Adipocyte (in vitro differentiated cells): ENCODE data around the gene MRPS21.
A peak's percentile ranks its signal among the peaks of the same experiment; 100 is the strongest.

ENCODE experiments used
- DNase-seq: peaks from one replicate; pipeline ENCODE4 v3.0.0-alpha.2; 2015; ENCODE audit warnings: low read depth
- H3K27me3 ChIP-seq: replicated peaks from 2 replicates; pipeline ENCODE4 v1.7.0; 2013; ENCODE audit warnings: mild to moderate bottlenecking, low read length, moderate library complexity; ENCODE audit not compliant: control insufficient read depth, insufficient read depth
- H3K36me3 ChIP-seq: 2 replicates; pipeline ENCODE4 v1.7.0; 2013; ENCODE audit warnings: low read length, mild to moderate bottlenecking, moderate library complexity; ENCODE audit not compliant: control insufficient read depth, insufficient read depth, severe bottlenecking
- H3K4me1 ChIP-seq: 2 replicates; pipeline ENCODE4 v1.7.0; 2013; ENCODE audit warnings: mild to moderate bottlenecking, low read length, moderate library complexity; ENCODE audit not compliant: control insufficient read depth, insufficient read depth
- H3K4me3 ChIP-seq: 2 replicates; pipeline ENCODE4 v1.7.0; 2013; ENCODE audit warnings: mild to moderate bottlenecking, low read length, moderate library complexity
- H3K9ac ChIP-seq: 2 replicates; pipeline ENCODE4 v1.7.0; 2013; ENCODE audit warnings: mild to moderate bottlenecking, low read length, moderate library complexity
- H3K9me3 ChIP-seq: 2 replicates; pipeline ENCODE4 v1.7.0; 2013; ENCODE audit warnings: mild to moderate bottlenecking, low read length, moderate library complexity; ENCODE audit not compliant: control insufficient read depth

The MRPS21 gene

GRCh38 chr1:150320667-150320978 is 27.0 kb downstream of the MRPS21 start:
- peak overlapping the region; percentile 88 for H3K4me3 ChIP-seq
- H3K27me3 ChIP-seq, result no peaks in the 10 kb centered on the region
- DNase-seq, result no peak
- peaks cover 7% of the 10 kb centered on the region for H3K4me1 ChIP-seq
- H3K36me3 ChIP-seq, result peaks cover 10% of the 10 kb centered on the region
- H3K9me3 ChIP-seq, result no peaks in the 10 kb centered on the region
- peak overlapping the region; percentile 95 for H3K9ac ChIP-seq

DNA sequence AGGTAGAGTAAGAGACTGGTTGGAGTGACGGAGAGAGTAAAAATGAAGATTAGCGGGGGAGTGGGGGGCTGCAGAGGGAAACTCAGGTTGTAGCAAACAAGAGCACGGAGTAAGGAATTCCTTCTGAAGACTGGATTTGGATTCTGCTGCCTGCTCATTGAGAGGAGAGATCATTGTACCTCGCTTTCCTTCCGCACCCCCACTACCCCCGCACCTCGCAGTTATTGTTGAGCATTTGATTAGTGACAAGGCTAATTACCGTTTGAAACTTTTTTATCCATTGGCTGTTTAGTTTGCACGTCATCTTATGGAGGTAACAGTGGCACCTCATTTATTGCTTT is 28.1 kb downstream of the MRPS21 start:
- Histone ChIP-seq H3K27me3 (no peaks in the 10 kb centered on the region), H3K36me3 (peaks cover 22% of the 10 kb centered on the region), H3K9me3 (no peaks in the 10 kb centered on the region), H3K4me1 (peaks cover 7% of the 10 kb centered on the region), H3K4me3 (peak overlapping the region; percentile 88), H3K9ac (peak overlapping the region; percentile 95)
- no peak for DNase-seq

- peak overlapping the region; percentile 88 for H3K4me3 ChIP-seq
- peaks cover 7% of the 10 kb centered on the region for H3K4me1 ChIP-seq
- peak overlapping the region; percentile 95 for H3K9ac ChIP-seq
- no peaks in the 10 kb centered on the region for H3K9me3 ChIP-seq
- H3K27me3 ChIP-seq, result no peaks in the 10 kb centered on the region
- DNase-seq, result peak; percentile 26
- H3K36me3 ChIP-seq, result peaks cover 27% of the 10 kb centered on the region
Measured at GRCh38 chr1:150322310-150322709, 28.6 kb downstream of the MRPS21 start.

DNA sequence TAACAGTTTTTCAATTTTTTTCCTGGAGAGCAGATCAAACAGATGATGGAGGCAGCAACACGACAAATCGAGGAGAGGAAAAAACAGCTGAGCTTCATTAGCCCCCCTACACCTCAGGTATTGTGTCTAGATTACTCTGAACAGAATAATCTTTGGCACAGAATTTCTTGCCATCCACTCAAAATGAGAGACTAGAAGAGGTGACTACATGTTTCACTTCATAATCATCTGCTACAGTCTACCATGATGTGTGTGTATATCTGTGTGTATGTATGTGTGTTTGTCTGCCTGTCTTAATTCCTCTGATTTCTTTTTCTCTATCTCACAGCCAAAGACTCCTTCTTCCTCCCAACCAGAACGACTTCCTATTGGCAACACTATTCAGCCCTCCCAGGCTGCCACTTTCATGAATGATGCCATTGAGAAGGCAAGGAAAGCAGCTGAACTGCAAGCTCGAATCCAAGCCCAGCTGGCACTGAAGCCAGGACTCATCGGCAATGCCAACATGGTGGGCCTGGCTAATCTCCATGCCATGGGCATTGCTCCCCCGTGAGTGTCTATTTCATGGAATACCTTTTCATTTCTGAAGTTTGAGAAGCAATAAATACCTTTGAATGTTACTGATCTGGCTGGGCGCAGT is 39.1 kb downstream of the MRPS21 start:
- Histone ChIP-seq H3K9me3 (no peaks in the 10 kb centered on the region), H3K4me3 (no peak overlapping the region), H3K9ac (no peak overlapping the region), H3K4me1 (no peaks in the 10 kb centered on the region), H3K36me3 (peaks cover 83% of the 10 kb centered on the region), H3K27me3 (no peaks in the 10 kb centered on the region)
- no peak for DNase-seq

GRCh38 chr1:150346316-150346715 is 52.7 kb downstream of the MRPS21 start:
- Histone ChIP-seq H3K4me3 (no peak overlapping the region), H3K27me3 (no peaks in the 10 kb centered on the region), H3K9me3 (no peaks in the 10 kb centered on the region), H3K36me3 (peaks cover 79% of the 10 kb centered on the region), H3K9ac (no peak overlapping the region), H3K4me1 (no peaks in the 10 kb centered on the region)
- DNase-seq, result no peak

DNA sequence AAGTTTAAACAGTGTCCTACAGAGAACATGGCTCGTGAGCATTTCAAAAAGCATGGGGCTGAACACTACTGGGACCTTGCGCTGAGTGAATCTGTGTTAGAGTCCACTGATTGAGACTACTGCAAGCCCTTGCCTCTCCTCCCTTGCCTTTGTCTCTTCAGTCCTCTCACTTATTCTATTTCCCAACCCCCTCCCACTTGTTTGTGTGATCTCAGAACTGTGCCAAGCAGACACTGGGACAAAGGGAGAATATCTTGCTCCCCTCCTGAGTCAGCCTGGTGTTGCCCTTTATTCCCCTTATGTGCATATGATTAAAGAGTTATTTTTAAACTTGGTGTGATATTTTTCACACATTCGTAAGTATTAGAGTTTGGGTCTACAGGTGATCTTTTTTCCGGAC is 59.2 kb downstream of the MRPS21 start:
- Histone ChIP-seq H3K27me3 (no peaks in the 10 kb centered on the region), H3K9me3 (no peaks in the 10 kb centered on the region), H3K4me3 (no peak overlapping the region), H3K9ac (peak overlapping the region; percentile 67), H3K4me1 (peaks cover 21% of the 10 kb centered on the region), H3K36me3 (peaks cover 56% of the 10 kb centered on the region)
- no peak for DNase-seq
